Prostate gland (tissue), 2 donors: Measurements from ENCODE around the gene GASK1A. TPM values are rescaled to one million over a fixed set of nuclear protein-coding genes. Genes with fewer than 3 reads are reported as not detected.

Experiments
- DNase-seq: peaks from one replicate; pipeline ENCODE4 v3.0.0-alpha.2; 2019; ENCODE audit warnings: low spot score
- H3K27ac ChIP-seq, 2 donors: fragments of 200-600 bp; sonication (generic); 2 replicates each; pipeline ENCODE4 v1.5.1; 2017 to 2019
- H3K27me3 ChIP-seq: fragments of 200-600 bp; sonication (generic); replicated peaks from 2 replicates; pipeline ENCODE4 v1.5.1; 2019; ENCODE audit not compliant: insufficient read depth
- H3K36me3 ChIP-seq, 2 donors: fragments of 200-600 bp; sonication (generic); 1 replicate in 1 of 2; 2 replicates in 1 of 2; pipeline versions ENCODE4 v1.5.1 to v1.8.1; 2017 to 2019
- H3K4me1 ChIP-seq: fragments of 200-600 bp; sonication (generic); replicated peaks from 2 replicates; pipeline ENCODE4 v1.5.1; 2019
- H3K4me3 ChIP-seq, 2 donors: fragments of 200-600 bp; sonication (generic); 2 replicates each; pipeline ENCODE4 v1.5.1; 2017 to 2019
- H3K9me3 ChIP-seq: fragments of 200-600 bp; sonication (generic); 2 replicates; pipeline ENCODE4 v1.5.1; 2017
- POLR2A ChIP-seq: fragments of 450-650 bp; IDR thresholded peaks from one replicate; pipeline ENCODE4 v1.6.1; 2016; ENCODE audit warnings: antibody characterized with exemption, mild to moderate bottlenecking
- POLR2AphosphoS5 ChIP-seq: sonication (generic); formaldehyde crosslinking; IDR thresholded peaks from one replicate; pipeline ENCODE4 v1.6.1; 2017; ENCODE audit warnings: antibody characterized with exemption
- WGBS: methylation state at CpG from one replicate; pipeline ENCODE4 v1.1.5; 2018; 5-methylcytosine and 5-hydroxymethylcytosine counted together
- intact Hi-C: fragments of 100-400 bp; cut with DNase I; formaldehyde crosslinking; loops from one replicate; pipeline ENCODE4 v1.14.2; 2022
- total RNA-seq, 2 donors: library from RNA; depleted of rRNA; stranded (reverse); fragments of >200 nt; gene quantifications; one replicate each; pipeline ENCODE4 v1.1.0, GENCODE V29; 2016
- TF ChIP-seq, protein P1 (sequence below), 4 experiments: fragments of 200-600 bp in 2 of 4; fragments of 450-650 bp in 2 of 4; sonication (generic) in 2 of 4; IDR thresholded peaks; 1 replicate in 3 of 4; 2 replicates in 1 of 4; pipeline ENCODE4 v1.5.1; 2016 to 2019; ENCODE audit warnings: antibody characterized with exemption in 4 of 4, mild to moderate bottlenecking in 2 of 4, moderate library complexity in 2 of 4

The GASK1A gene
- total RNA-seq, 2 donors from 2014 or later: 4.7 to 17.5 TPM

DNA sequence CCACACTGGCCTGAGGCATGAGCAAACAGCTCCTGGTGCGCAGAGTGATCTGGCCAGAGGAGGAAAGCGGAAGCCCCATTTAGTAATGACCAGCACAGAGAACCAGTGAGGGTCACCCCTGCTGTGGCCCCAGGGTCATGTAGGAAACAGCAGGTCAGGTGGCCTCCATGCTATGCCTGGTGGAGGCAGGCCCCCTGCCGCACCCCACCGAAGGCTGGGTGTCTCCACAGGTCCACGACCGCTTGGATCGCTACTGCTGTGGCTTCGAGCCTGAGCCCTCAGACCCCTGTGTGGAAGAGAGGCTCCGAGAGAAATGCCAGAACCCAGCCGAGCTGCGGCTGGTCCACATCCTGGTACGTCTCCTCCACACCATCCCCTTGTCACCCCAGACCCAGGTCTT is 74.2 kb downstream of the GASK1A start:
- no peaks in the 10 kb centered on the region for H3K9me3 ChIP-seq
- DNase-seq: no peak
- no peak overlapping the region for H3K27ac ChIP-seq
- no peak for TF ChIP-seq POLR2A
- TF ChIP-seq, protein P1, sequence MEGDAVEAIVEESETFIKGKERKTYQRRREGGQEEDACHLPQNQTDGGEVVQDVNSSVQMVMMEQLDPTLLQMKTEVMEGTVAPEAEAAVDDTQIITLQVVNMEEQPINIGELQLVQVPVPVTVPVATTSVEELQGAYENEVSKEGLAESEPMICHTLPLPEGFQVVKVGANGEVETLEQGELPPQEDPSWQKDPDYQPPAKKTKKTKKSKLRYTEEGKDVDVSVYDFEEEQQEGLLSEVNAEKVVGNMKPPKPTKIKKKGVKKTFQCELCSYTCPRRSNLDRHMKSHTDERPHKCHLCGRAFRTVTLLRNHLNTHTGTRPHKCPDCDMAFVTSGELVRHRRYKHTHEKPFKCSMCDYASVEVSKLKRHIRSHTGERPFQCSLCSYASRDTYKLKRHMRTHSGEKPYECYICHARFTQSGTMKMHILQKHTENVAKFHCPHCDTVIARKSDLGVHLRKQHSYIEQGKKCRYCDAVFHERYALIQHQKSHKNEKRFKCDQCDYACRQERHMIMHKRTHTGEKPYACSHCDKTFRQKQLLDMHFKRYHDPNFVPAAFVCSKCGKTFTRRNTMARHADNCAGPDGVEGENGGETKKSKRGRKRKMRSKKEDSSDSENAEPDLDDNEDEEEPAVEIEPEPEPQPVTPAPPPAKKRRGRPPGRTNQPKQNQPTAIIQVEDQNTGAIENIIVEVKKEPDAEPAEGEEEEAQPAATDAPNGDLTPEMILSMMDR (IDR thresholded peaks at IDR 0.05): no peak
- no peak for TF ChIP-seq POLR2AphosphoS5
- no peak overlapping the region for H3K4me3 ChIP-seq
- no peaks in the 10 kb centered on the region for H3K36me3 ChIP-seq
- intact Hi-C loops: no loop called here
- 92% methylated on average over 12 of the region's 12 CpGs for WGBS
- no peaks in the 10 kb centered on the region for H3K4me1 ChIP-seq
- no peaks in the 10 kb centered on the region for H3K27me3 ChIP-seq

DNA sequence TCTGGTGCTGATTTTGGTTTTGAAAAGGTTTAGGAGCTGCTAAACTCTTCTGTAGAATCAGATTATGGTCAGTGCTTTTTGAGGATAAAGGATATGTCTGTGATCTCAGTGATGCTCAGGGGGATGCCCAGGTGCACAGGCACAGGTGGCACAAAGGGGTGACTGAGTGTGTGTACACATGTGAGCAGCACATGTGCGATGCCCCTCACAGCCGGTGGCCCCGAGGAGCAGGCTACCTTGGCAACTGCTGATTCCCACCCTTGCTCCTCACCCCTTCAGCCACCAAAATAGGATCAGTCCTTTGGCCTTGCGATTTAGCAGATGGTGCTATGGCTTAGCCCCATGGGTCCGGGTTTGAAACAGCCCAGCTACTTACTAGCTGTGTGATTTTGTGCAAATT is 75.6 kb downstream of the GASK1A start:
- Histone ChIP-seq H3K27ac (no peak overlapping the region), H3K9me3 (no peaks in the 10 kb centered on the region), H3K27me3 (no peaks in the 10 kb centered on the region), H3K36me3 (no peaks in the 10 kb centered on the region), H3K4me3 (no peak overlapping the region), H3K4me1 (no peaks in the 10 kb centered on the region)
- DNase-seq: no peak
- TF ChIP-seq POLR2A: no peak
- TF ChIP-seq, protein P1 (IDR thresholded peaks at IDR 0.05): no peak
- TF ChIP-seq POLR2AphosphoS5: no peak
- intact Hi-C loops: no loop called here
- 95% methylated on average over 5 of the region's 5 CpGs for WGBS

DNA sequence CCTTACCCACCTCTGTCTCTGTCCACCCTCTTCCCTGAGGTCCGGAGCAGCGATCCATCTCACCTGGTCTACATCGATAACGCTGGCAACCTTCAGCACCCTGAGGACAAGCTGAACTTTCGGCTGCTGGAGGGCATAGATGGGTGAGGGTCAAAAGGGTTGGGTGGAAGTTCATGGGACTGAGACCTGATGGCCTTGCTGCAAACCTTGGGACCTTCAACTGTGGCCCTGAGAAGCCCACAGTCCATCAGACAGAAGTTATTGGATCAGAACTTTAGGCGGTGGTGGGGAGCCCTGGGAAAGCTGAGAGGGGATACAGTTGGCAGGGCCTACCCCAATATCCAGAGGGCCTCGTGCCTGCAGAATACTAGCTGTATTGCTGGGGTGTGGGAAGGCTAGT is 76.3 kb downstream of the GASK1A start:
- intact Hi-C loops: no loop called here
- no peaks in the 10 kb centered on the region for H3K4me1 ChIP-seq
- no peak overlapping the region for H3K27ac ChIP-seq
- no peaks in the 10 kb centered on the region for H3K9me3 ChIP-seq
- no peak overlapping the region for H3K4me3 ChIP-seq
- DNase-seq: no peak
- no peaks in the 10 kb centered on the region for H3K27me3 ChIP-seq
- 92% methylated on average over 7 of the region's 7 CpGs for WGBS
- H3K36me3 ChIP-seq: no peaks in the 10 kb centered on the region
- TF ChIP-seq POLR2AphosphoS5 (no peak), POLR2A (no peak)
- TF ChIP-seq, protein P1 (IDR thresholded peaks at IDR 0.05): no peak

DNA sequence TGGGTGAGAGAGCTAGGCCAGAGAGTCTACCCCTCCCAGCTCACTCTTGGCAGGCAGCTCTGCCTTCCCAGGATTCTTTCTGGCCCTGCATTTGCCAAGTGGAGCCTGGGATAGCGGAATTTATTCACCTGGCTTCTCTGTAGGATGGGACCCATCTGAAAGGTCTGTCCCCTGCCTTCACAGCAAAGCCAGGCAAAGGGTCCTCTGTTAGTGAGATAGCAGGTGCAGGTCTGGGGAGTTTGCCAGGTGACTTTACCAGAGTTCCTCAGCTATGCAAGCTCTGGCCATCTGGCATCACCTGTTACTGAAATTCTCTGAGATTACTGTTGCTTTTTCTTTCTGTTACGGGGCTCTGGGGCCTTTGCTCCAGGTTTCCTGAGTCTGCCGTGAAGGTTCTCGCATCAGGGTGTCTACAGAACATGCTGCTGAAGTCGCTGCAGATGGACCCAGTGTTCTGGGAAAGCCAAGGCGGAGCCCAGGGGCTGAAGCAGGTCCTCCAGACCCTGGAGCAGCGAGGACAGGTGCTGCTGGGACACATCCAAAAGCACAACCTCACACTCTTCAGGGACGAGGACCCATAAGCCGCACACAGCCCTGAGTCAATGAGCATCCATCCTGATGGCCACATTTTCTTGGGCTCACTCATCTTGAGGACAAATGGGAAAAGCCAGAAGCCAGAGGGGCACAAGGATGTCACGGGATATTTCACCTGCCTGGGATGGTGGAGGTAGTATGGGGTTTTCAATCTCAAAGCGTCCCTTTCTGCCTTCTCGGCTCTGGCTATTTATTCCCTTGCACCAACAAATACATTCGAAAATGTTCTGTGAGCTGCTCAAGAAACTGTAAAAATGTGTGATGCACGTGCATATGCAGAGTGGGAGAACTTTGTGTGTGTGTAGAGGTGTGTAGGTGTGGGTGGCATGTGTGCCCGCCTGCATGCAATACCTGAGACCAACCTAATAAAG is 77.0 kb downstream of the GASK1A start:
- whole genome bisulfite sequencing: 86% methylated on average over 15 of the region's 15 CpGs
- Histone ChIP-seq H3K27ac (no peak overlapping the region), H3K4me3 (no peak overlapping the region), H3K9me3 (no peaks in the 10 kb centered on the region), H3K27me3 (no peaks in the 10 kb centered on the region), H3K36me3 (no peaks in the 10 kb centered on the region), H3K4me1 (no peaks in the 10 kb centered on the region)
- TF ChIP-seq, protein P1 (IDR thresholded peaks at IDR 0.05): no peak
- TF ChIP-seq POLR2AphosphoS5 (no peak), POLR2A (no peak)
- intact Hi-C loops: no loop called here
- DNase-seq: no peak

DNA sequence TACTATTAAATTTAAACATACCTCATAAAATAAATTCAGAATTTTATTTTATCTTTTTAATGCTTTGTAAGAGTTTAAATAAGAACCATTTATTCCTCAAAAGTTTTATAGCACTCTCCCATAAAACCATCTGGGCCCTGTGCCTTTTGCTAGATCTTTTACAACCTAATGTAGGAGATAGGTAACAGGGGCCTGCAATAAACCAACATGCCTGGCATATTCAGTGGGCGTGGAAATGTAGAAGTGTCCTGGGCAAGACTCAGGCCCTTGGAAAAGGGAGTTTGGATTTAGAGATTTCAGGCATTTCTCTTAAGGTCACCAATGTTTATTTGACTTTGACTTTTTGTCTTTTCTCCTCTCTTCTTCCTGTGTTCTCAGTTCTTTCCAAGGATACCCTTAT is 80.3 kb downstream of the GASK1A start:
- no peak for DNase-seq
- no peak for TF ChIP-seq POLR2A
- TF ChIP-seq, protein P1 (IDR thresholded peaks at IDR 0.05): no peak
- no peak for TF ChIP-seq POLR2AphosphoS5
- H3K27ac ChIP-seq: no peak overlapping the region
- no peak overlapping the region for H3K4me3 ChIP-seq
- no peaks in the 10 kb centered on the region for H3K36me3 ChIP-seq
- 97% methylated on average over 1 of the region's 1 CpG for WGBS
- H3K27me3 ChIP-seq: no peaks in the 10 kb centered on the region
- H3K4me1 ChIP-seq: no peaks in the 10 kb centered on the region
- H3K9me3 ChIP-seq: no peaks in the 10 kb centered on the region
- intact Hi-C loops: no loop called here
